Breast epithelium (tissue), 4 donors: ENCODE measurements around the gene PTGIR. TPM values are rescaled to one million over a fixed set of nuclear protein-coding genes. Genes with fewer than 3 reads are reported as not detected.

Experiments
- DNase-seq, 2 donors: peaks; one replicate each; pipeline ENCODE4 v3.0.0-alpha.2; 2019; ENCODE audit warnings: low spot score in 2 of 2
- H3K27ac ChIP-seq, 2 donors: fragments of 200-600 bp; sonication (generic) in 1 of 2; one replicate each; pipeline ENCODE4 v1.5.1; 2016 to 2019; ENCODE audit warnings: mild to moderate bottlenecking in 1 of 2
- H3K27me3 ChIP-seq, 2 donors: fragments of 200-600 bp; sonication (generic) in 1 of 2; one replicate each; pipeline versions ENCODE4 v1.5.1 to v1.6.0; 2017 to 2019; ENCODE audit warnings: control low read depth in 1 of 2, mild to moderate bottlenecking in 1 of 2
- H3K36me3 ChIP-seq: fragments of 200-600 bp; one replicate; pipeline ENCODE4 v1.5.1; 2019
- H3K4me1 ChIP-seq, 2 donors: fragments of 200-600 bp; sonication (generic); one replicate each; pipeline ENCODE4 v1.5.1; 2016 to 2019; ENCODE audit warnings: control low read depth in 1 of 2
- H3K4me3 ChIP-seq, 3 donors: fragments of 200-600 bp; sonication (generic); 1 replicate in 2 of 3; 2 replicates in 1 of 3; pipeline ENCODE4 v1.5.1; 2016 to 2019; ENCODE audit warnings: mild to moderate bottlenecking in 3 of 3, moderate library complexity in 2 of 3
- H3K9me3 ChIP-seq, 2 donors: fragments of 200-600 bp; sonication (generic) in 1 of 2; one replicate each; pipeline ENCODE4 v1.5.1; 2016 to 2019; ENCODE audit warnings: control low read depth in 1 of 2
- CTCF ChIP-seq, 3 donors: fragments of 450-650 bp; IDR thresholded peaks; one replicate each; pipeline ENCODE4 v1.5.1; 2016 to 2017; ENCODE audit warnings: antibody characterized with exemption in 3 of 3, mild to moderate bottlenecking in 3 of 3, moderate library complexity in 3 of 3
- POLR2A ChIP-seq: fragments of 450-650 bp; IDR thresholded peaks from one replicate; pipeline ENCODE4 v1.6.1; 2016; ENCODE audit warnings: antibody characterized with exemption, mild to moderate bottlenecking, moderate library complexity
- POLR2AphosphoS5 ChIP-seq, 3 donors: sonication (generic); formaldehyde crosslinking; IDR thresholded peaks; one replicate each; pipeline ENCODE4 v1.6.1; 2017; ENCODE audit warnings: antibody characterized with exemption in 3 of 3
- intact Hi-C: fragments of 100-400 bp; cut with DNase I; formaldehyde crosslinking; loops from one replicate; pipeline ENCODE4 v1.15.1; 2023; ENCODE audit warnings: low total_unique reads
- total RNA-seq, 3 donors: library from RNA; depleted of rRNA; stranded (reverse); fragments of >200 nt; gene quantifications; one replicate each; pipeline ENCODE4 v1.1.0, GENCODE V29; 2016

PTGIR gene
- total RNA-seq, 3 donors from 2014 or later, result 0.29 to 6.9 (median 1.3) TPM

DNA sequence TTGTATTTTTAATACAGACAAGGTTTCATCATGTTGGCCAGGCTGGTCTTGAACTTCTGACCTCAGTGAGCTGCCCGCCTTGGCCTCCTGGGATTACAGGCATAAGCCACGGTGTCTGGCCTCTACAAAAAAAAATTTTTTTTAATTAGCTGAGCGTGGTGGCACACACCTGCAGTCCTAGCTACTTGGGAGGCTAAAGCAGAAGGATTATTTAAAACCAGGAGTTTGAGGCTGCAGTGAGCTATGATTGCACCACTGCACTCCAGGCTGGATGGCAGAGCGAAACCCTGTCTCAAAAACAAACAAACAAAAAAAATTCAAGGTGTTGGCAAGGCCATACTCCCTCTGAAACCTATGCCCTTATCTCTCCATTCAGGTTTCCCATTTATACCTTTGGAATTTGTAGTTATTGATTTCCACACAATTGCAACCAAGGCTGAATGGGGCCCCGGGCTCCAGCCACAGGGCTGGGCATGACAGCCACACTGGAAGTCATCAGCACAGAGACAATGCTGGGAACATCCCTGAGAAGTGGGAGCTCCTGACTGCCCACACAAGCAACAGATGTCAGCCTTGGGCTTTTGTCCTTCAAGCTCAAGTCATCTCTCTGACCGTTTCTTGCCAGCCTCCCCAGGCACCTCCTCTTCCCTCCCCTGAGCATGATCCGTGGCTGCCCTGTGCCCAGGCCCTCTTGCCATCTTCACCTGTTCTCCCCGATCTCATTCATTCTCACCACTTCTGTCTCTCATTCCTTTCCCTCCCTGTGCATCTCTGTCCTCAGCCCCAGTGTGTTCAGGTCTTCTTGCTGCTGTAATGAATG is 51.0 kb downstream of the PTGIR start:
- no peaks in the 10 kb centered on the region for H3K27me3 ChIP-seq
- intact Hi-C loops, result no loop called here
- no peak for DNase-seq
- TF ChIP-seq POLR2A, result no peak
- TF ChIP-seq CTCF (IDR thresholded peaks at IDR 0.05), result no peak
- TF ChIP-seq POLR2AphosphoS5 (IDR thresholded peaks at IDR 0.05), result no peak
- no peaks in the 10 kb centered on the region for H3K4me1 ChIP-seq
- H3K4me3 ChIP-seq, result no peak overlapping the region
- no peak overlapping the region for H3K27ac ChIP-seq
- no peaks in the 10 kb centered on the region for H3K36me3 ChIP-seq
- H3K9me3 ChIP-seq, result no peaks in the 10 kb centered on the region

GRCh38 chr19:46571495-46571894 is 53.4 kb downstream of the PTGIR start:
- intact Hi-C loops, result no loop called here
- Histone ChIP-seq H3K4me1 (no peaks in the 10 kb centered on the region), H3K4me3 (no peak overlapping the region), H3K36me3 (no peaks in the 10 kb centered on the region), H3K9me3 (no peaks in the 10 kb centered on the region), H3K27ac (no peak overlapping the region), H3K27me3 (no peaks in the 10 kb centered on the region)
- no peak for DNase-seq
- TF ChIP-seq CTCF (IDR thresholded peaks at IDR 0.05) (no peak), POLR2AphosphoS5 (IDR thresholded peaks at IDR 0.05) (no peak), POLR2A (no peak)

Other genes starting within 250 kb of the PTGIR start
- gene CCDC8, start 211.5 kb downstream of the PTGIR start, total RNA-seq, result 10 to 100 TPM in 2 of 3 donors, 1 to 10 TPM in 1; 2.2 to 29.7 (median 16.4) TPM
- gene PNMA8C, start 196.2 kb downstream of the PTGIR start, total RNA-seq, result under 1 TPM in 2 of 3 donors, not detected in 1; 0.59 to 0.98 TPM
- gene PNMA8A, start 153.5 kb downstream of the PTGIR start, total RNA-seq, result 1 to 10 TPM in 2 of 3 donors, under 1 TPM in 1; 0.80 to 8.8 (median 2.3) TPM
- 1 to 10 TPM; 1.6 to 4.2 (median 2.2) TPM for gene PNMA8B, start 129.2 kb downstream of the PTGIR start, total RNA-seq
- 100 to 1,000 TPM in 1 of 3 donors, 10 to 100 TPM in 2; 85.9 to 129 (median 86.6) TPM for gene CALM3, start 23.8 kb downstream of the PTGIR start, total RNA-seq
- gene GNG8, start 11.1 kb upstream of the PTGIR start, total RNA-seq, result not detected
- gene DACT3, start 36.1 kb upstream of the PTGIR start, total RNA-seq, result 1 to 10 TPM in 2 of 3 donors, under 1 TPM in 1; 0.48 to 3.9 (median 1.9) TPM
- 10 to 100 TPM; 13.1 to 36.7 (median 25.5) TPM for gene PRKD2, start 92.0 kb upstream of the PTGIR start, total RNA-seq
- 10 to 100 TPM; 11.4 to 23.1 (median 12.1) TPM for gene FKRP, start 121.0 kb upstream of the PTGIR start, total RNA-seq
- 10 to 100 TPM; 45.0 to 57.0 (median 53.7) TPM for gene STRN4, start 121.4 kb upstream of the PTGIR start, total RNA-seq
- 100 to 1,000 TPM; 121 to 146 (median 121) TPM for gene SLC1A5, start 163.5 kb upstream of the PTGIR start, total RNA-seq
- gene AP2S1, start 225.8 kb upstream of the PTGIR start, total RNA-seq, result 100 to 1,000 TPM in 2 of 3 donors, 10 to 100 TPM in 1; 63.1 to 108 (median 101) TPM
- gene ARHGAP35, start 235.9 kb upstream of the PTGIR start, total RNA-seq, result 10 to 100 TPM; 44.8 to 61.9 (median 60.3) TPM